Neuronal stem cell (in vitro differentiated cells): Measurements from ENCODE around the gene CBFA2T2.
A peak's percentile ranks its signal among the peaks of the same experiment; 100 is the strongest.

Experiments
- DNase-seq: peaks from one replicate; pipeline ENCODE4 v3.0.0-alpha.2; 2013; ENCODE audit warnings: low spot score
- H2AFZ ChIP-seq: one replicate; pipeline ENCODE4 v1.6.1; 2013; ENCODE audit warnings: mild to moderate bottlenecking, low read length, inconsistent platforms
- H2AK5ac ChIP-seq: 2 replicates; pipeline ENCODE4 v1.6.1; 2013; ENCODE audit warnings: low read depth, mild to moderate bottlenecking, inconsistent platforms, low read length, moderate library complexity, mixed read lengths
- H2BK120ac ChIP-seq: 2 replicates; pipeline ENCODE4 v1.6.1; 2013; ENCODE audit warnings: low read depth, mild to moderate bottlenecking, inconsistent platforms, low read length, moderate library complexity, mixed read lengths
- H2BK12ac ChIP-seq: one replicate; pipeline ENCODE4 v1.6.1; 2013; ENCODE audit warnings: low read length, inconsistent platforms
- H2BK15ac ChIP-seq: 2 replicates; pipeline ENCODE4 v1.6.1; 2013; ENCODE audit warnings: mild to moderate bottlenecking, low read length, inconsistent platforms, mixed read lengths
- H2BK5ac ChIP-seq: one replicate; pipeline ENCODE4 v1.6.1; 2013; ENCODE audit warnings: inconsistent platforms, mild to moderate bottlenecking, low read length, moderate library complexity
- H3K14ac ChIP-seq: one replicate; pipeline ENCODE4 v1.6.1; 2013; ENCODE audit warnings: low read length, inconsistent platforms
- H3K18ac ChIP-seq: 2 replicates; pipeline ENCODE4 v1.6.1; 2013; ENCODE audit warnings: low read length, inconsistent platforms
- H3K23ac ChIP-seq: 2 replicates; pipeline ENCODE4 v1.6.1; 2013; ENCODE audit warnings: low read depth, mild to moderate bottlenecking, mixed read lengths, low read length, inconsistent platforms; ENCODE audit not compliant: poor library complexity
- H3K27ac ChIP-seq: replicated peaks from 3 replicates; pipeline ENCODE4 v1.5.1; 2013; ENCODE audit warnings: low read length, inconsistent platforms
- H3K27me3 ChIP-seq, 3 experiments: 2 replicates each; pipeline ENCODE4 v1.6.1; 2013; ENCODE audit warnings: low read length in 3 of 3, mild to moderate bottlenecking in 2 of 3, inconsistent platforms in 1 of 3, low read depth in 1 of 3, mixed read lengths in 1 of 3, moderate library complexity in 1 of 3; ENCODE audit not compliant: control insufficient read depth in 3 of 3, insufficient read depth in 3 of 3
- H3K36me3 ChIP-seq, 2 donors: replicated peaks in 1 of 2; 2 replicates each; pipeline ENCODE4 v1.6.1; 2013; ENCODE audit warnings: low read length in 2 of 2; ENCODE audit not compliant: control insufficient read depth in 2 of 2, insufficient read depth in 2 of 2
- H3K4ac ChIP-seq: 2 replicates; pipeline ENCODE4 v1.6.1; 2013; ENCODE audit warnings: inconsistent platforms, mild to moderate bottlenecking, low read length, moderate library complexity
- H3K4me1 ChIP-seq, 2 donors: 1 replicate in 1 of 2; 2 replicates in 1 of 2; pipeline ENCODE4 v1.6.1; 2013; ENCODE audit warnings: low read length in 2 of 2, low read depth in 1 of 2; ENCODE audit not compliant: control insufficient read depth in 2 of 2, insufficient read depth in 1 of 2
- H3K4me2 ChIP-seq: one replicate; pipeline ENCODE4 v1.6.1; 2013; ENCODE audit warnings: mild to moderate bottlenecking, low read length, inconsistent platforms; ENCODE audit not compliant: insufficient read depth, poor library complexity, severe bottlenecking
- H3K4me3 ChIP-seq, 2 donors: 2 replicates each; pipeline ENCODE4 v1.5.1; 2013; ENCODE audit warnings: low read length in 2 of 2, mild to moderate bottlenecking in 2 of 2, inconsistent platforms in 1 of 2, moderate library complexity in 1 of 2
- H3K79me1 ChIP-seq: one replicate; pipeline ENCODE4 v1.6.1; 2013; ENCODE audit warnings: low read depth, mild to moderate bottlenecking, inconsistent platforms, low read length, moderate library complexity
- H3K9ac ChIP-seq: one replicate; pipeline ENCODE4 v1.6.1; 2013; ENCODE audit warnings: mild to moderate bottlenecking, low read depth, low read length, inconsistent platforms; ENCODE audit not compliant: poor library complexity
- H3K9me3 ChIP-seq, 2 donors: replicated peaks in 1 of 2; 2 replicates each; pipeline versions ENCODE3 to v1.6.1; 2013; ENCODE audit warnings: low read length in 2 of 2, mild to moderate bottlenecking in 2 of 2, inconsistent platforms in 1 of 2, low read depth in 1 of 2, mixed read lengths in 1 of 2, moderate library complexity in 1 of 2; ENCODE audit not compliant: control insufficient read depth in 2 of 2, insufficient read depth in 1 of 2
- H4K8ac ChIP-seq: one replicate; pipeline ENCODE4 v1.6.1; 2013; ENCODE audit warnings: low read depth, mild to moderate bottlenecking, inconsistent platforms, low read length, moderate library complexity
- H4K91ac ChIP-seq: one replicate; pipeline ENCODE4 v1.6.1; 2013; ENCODE audit warnings: low read length, low read depth, mild to moderate bottlenecking, inconsistent platforms; ENCODE audit not compliant: poor library complexity
- WGBS, 2 donors: extraction: QIAGEN DNeasy Blood & Tissue Kit; methylation state at CpG; one replicate each; pipeline ENCODE4 v1.1.7; 2013; ENCODE audit warnings: missing lambda C conversion rate in 2 of 2, mixed read lengths in 1 of 2; ENCODE audit not compliant: insufficient read length in 2 of 2, insufficient replicate concordance in 1 of 2; ENCODE audit errors: extremely low coverage in 2 of 2; 5-methylcytosine and 5-hydroxymethylcytosine counted together

The CBFA2T2 gene

DNA sequence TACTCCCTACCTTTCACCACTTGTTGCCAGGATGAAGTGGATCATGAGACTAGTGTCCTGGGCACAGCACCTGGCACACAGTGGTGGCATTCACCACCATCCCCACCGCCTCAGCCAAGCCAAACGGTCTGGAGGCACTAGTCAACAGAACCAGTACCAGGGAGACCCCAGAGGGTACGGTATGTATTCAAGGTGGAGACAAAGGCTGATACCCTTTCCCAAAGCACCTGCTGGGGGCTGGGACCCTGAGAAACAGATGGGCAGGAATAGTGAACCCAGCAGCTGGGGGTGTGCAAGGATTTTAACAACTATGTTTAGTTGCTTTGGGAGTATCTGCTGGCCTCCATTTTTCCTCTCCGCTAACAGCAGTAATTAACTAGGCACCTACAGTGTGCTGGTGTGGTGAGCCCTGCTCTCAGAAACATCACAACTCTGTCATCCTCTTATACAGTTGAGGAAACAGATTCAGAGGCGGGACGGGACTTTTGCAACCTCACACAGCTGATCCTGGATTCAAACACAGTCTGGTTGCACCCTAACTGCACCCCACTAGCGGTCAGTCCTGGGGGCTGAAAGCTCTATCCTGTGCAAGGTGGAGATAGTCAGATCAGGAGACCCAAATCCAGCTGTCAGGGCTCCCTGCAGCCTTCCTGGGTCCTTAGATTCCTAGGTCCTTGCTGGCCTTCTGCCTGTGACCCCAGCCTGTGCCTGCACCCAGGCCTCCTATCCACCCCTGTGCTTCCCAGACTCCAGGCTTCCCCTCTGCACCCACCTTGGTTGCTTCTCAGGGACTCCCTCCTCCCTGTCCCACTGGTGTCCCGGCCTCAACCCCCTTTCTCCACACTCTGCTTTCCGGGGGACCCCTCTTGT, 47.5 kb upstream of the CBFA2T2 start:
- Histone ChIP-seq H2BK5ac (peak overlapping the region; percentile 13), H3K27ac (no peak overlapping the region), H3K4me2 (peak overlapping the region; percentile 93), H3K4me1 (peaks cover 5 to 12% of the 10 kb centered on the region in 2 donors), H4K91ac (no peak overlapping the region), H3K36me3 (no peaks in the 10 kb centered on the region), H3K9ac (peak overlapping the region; percentile 82), H3K4me3 (peak overlapping the region; percentile 59 to 93), H2BK120ac (peak overlapping the region; percentile 43), H4K8ac (no peak overlapping the region), H3K27me3 (peaks cover 5 to 15% (median 14%) of the 10 kb centered on the region in 3 experiments), H3K79me1 (peaks cover 3% of the 10 kb centered on the region), H3K14ac (no peak overlapping the region), H2BK15ac (no peak overlapping the region), H2BK12ac (no peak overlapping the region), H3K18ac (peak overlapping the region; percentile 22), H2AK5ac (no peak overlapping the region), H3K23ac (peak overlapping the region; percentile 68), H3K4ac (no peak overlapping the region), H2AFZ (peak overlapping the region; percentile 95), H3K9me3 (no peaks in the 10 kb centered on the region)
- no CpG with 5 or more reads among the region's 9 CpGs for WGBS, 2 donors
- no peak for DNase-seq

DNA sequence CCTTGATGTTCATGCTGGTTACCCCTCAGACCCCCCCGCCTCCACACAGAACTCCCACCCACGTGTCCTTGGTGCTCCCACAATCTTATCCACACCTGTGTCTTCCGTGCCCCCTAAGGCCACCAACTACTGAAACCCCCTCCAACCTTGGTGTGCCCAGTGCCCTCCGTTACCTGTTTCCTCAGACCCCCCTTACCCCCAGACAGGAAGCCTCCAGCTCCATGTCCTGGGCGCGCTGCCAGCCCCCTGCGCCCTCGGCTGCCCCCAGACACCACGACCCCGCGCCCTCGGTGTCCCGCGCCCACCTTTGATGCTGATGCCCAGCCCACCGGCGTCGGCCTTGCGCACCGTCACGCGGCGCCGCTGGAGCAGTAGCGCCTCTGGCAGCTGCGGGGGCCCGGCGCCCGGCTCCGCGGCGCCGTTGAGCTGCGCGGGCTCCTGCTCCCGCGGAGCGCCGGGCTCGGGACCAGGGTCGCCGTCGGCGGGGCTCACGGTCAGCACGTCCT, 46.8 kb upstream of the CBFA2T2 start:
- WGBS, 2 donors = no CpG with 5 or more reads among the region's 45 CpGs
- Histone ChIP-seq H3K27me3 (peaks cover 5 to 15% (median 14%) of the 10 kb centered on the region in 3 experiments), H3K79me1 (peaks cover 3% of the 10 kb centered on the region), H3K4me2 (peak overlapping the region; percentile 93), H3K14ac (no peak overlapping the region), H2BK12ac (no peak overlapping the region), H2BK120ac (peak overlapping the region; percentile 43), H3K4me1 (peaks cover 5 to 12% of the 10 kb centered on the region in 2 donors), H2AFZ (peak overlapping the region; percentile 95), H3K9me3 (no peaks in the 10 kb centered on the region), H2BK5ac (peak overlapping the region; percentile 13), H3K4ac (no peak overlapping the region), H3K4me3 (peak overlapping the region; percentile 59 to 93), H3K18ac (peak overlapping the region; percentile 90), H3K23ac (peak overlapping the region; percentile 68), H3K27ac (no peak overlapping the region), H3K9ac (peak overlapping the region; percentile 86), H2AK5ac (peak overlapping the region; percentile 79), H4K8ac (no peak overlapping the region), H4K91ac (no peak overlapping the region), H3K36me3 (no peaks in the 10 kb centered on the region), H2BK15ac (no peak overlapping the region)
- DNase-seq = no peak

DNA sequence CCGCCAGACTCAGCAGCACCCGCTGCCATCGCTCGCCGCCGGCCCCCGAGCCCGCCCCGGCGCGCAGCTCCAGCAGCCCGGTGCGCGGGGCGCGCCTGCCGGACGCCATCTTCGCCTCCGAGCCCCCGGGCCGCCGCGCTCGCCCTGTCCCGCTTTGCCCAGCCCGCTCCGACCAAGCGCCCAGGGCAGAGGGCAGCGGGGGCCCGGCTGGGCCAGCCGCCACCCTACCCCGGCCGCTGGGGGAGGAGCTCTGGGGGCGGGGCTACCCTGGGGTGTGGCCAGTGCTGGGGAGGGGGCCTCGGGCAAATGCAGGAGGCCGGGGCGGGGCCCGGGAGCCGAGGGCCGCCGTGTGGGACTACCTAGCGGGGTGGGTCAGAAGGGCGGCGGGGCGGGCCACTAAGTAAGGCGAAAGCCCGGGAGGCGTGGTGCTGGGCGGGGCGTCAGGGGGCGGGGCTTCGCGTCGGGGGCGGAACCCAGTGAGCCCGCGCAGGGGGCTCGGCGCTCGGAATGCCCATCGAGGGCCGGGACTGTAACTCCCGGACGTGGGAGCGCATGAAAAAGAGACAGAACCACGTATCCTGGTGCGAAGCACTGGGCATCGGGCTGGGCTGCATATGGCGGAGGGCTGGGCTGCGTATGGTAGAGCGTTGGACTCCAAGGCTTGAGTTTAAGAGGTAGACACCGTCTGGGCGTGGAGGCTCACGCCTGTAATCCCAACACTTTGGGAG, 46.2 kb upstream of the CBFA2T2 start, which contains the start of gene SNTA1:
Gene SNTA1 (minus strand): TSS at position 252 of the 728 bp plus-strand sequence. CDS start 143 bp downstream, at position 109.
- DNase-seq = peak; percentile 89
- H3K79me1 ChIP-seq = peaks cover 3% of the 10 kb centered on the region
- H3K4ac ChIP-seq = no peak within 1 kb of the TSS
- peak within 1 kb of the TSS; percentile 90 for H3K18ac ChIP-seq
- peak within 1 kb of the TSS; percentile 86 for H3K9ac ChIP-seq
- peak within 1 kb of the TSS; percentile 68 for H3K23ac ChIP-seq
- no peaks in the 10 kb centered on the region for H3K36me3 ChIP-seq
- H3K4me1 ChIP-seq = peaks cover 5 to 12% of the 10 kb centered on the region in 2 donors
- peak within 1 kb of the TSS; percentile 79 for H2AK5ac ChIP-seq
- no peak within 1 kb of the TSS for H4K8ac ChIP-seq
- H2BK5ac ChIP-seq = peak within 1 kb of the TSS; percentile 13
- H3K4me2 ChIP-seq = peak within 1 kb of the TSS; percentile 93
- WGBS, 2 donors = no CpG with 5 or more reads among the region's 75 CpGs
- peak within 1 kb of the TSS; percentile 59 to 93 for H3K4me3 ChIP-seq
- H3K14ac ChIP-seq = no peak within 1 kb of the TSS
- no peak within 1 kb of the TSS for H3K27ac ChIP-seq
- peaks cover 5 to 15% (median 14%) of the 10 kb centered on the region in 3 experiments for H3K27me3 ChIP-seq
- H2BK120ac ChIP-seq = peak within 1 kb of the TSS; percentile 43
- no peak within 1 kb of the TSS for H2BK12ac ChIP-seq
- H2AFZ ChIP-seq = peak within 1 kb of the TSS; percentile 95
- H3K9me3 ChIP-seq = no peaks in the 10 kb centered on the region
- no peak within 1 kb of the TSS for H4K91ac ChIP-seq
- H2BK15ac ChIP-seq = no peak within 1 kb of the TSS
